ENCODE data around the gene SUGCT. TPM values are rescaled to one million over a fixed set of nuclear protein-coding genes. Genes with fewer than 3 reads are reported as not detected.
A peak's percentile ranks its signal among the peaks of the same experiment; 100 is the strongest.

SUGCT gene
- total RNA-seq, 1 experiment from 2014 or later = 1.5 TPM

DNA sequence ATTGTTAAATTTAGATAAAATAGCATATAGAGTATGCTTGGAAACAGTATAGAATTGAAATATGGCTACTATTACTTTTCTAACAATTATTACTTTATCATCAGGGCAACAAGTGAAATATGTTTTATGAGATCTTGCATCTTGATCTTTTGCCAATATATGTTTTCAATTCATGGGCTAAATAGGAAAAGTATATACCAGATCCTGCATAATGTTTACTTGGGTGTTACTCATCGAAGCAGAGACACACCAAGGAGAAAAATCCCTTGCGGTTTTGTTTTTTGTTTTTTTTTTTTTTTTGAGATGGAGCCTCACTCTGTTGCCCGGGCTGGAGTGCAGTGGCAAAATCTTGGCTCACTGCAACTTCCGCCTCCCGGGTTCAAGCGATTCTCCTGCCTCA lies 541.4 kb downstream of the SUGCT start:
- no peak for TF ChIP-seq EZH2 (IDR thresholded peaks at IDR 0.05; ENCODE audit: borderline replicate concordance, low read depth, low read length, poor library complexity, severe bottlenecking)
- TF ChIP-seq, protein P1, sequence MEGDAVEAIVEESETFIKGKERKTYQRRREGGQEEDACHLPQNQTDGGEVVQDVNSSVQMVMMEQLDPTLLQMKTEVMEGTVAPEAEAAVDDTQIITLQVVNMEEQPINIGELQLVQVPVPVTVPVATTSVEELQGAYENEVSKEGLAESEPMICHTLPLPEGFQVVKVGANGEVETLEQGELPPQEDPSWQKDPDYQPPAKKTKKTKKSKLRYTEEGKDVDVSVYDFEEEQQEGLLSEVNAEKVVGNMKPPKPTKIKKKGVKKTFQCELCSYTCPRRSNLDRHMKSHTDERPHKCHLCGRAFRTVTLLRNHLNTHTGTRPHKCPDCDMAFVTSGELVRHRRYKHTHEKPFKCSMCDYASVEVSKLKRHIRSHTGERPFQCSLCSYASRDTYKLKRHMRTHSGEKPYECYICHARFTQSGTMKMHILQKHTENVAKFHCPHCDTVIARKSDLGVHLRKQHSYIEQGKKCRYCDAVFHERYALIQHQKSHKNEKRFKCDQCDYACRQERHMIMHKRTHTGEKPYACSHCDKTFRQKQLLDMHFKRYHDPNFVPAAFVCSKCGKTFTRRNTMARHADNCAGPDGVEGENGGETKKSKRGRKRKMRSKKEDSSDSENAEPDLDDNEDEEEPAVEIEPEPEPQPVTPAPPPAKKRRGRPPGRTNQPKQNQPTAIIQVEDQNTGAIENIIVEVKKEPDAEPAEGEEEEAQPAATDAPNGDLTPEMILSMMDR (conservative IDR thresholded peaks at IDR 0.05; ENCODE audit: low read depth, low read length) = no peak
- intact Hi-C loops (cut with micrococcal nuclease; ENCODE audit: unreplicated experiment) = no loop called here
- peaks cover 10% of the 10 kb centered on the region for H3K4me1 ChIP-seq (ENCODE audit: insufficient read depth, low read length, poor library complexity, severe bottlenecking)
- no peaks in the 10 kb centered on the region for H3K9me3 ChIP-seq (ENCODE audit: low read depth, low read length, poor library complexity, severe bottlenecking)
- POLR2A ChIA-PET (ENCODE audit: low non-redundant PET) = no interaction called here
- no TSS peak for BruUV-seq (replicated peaks)
- no peak for DNase-seq (ENCODE audit: low spot score)
- H3K36me3 ChIP-seq (ENCODE audit: insufficient read depth, low read length, poor library complexity, severe bottlenecking) = no peaks in the 10 kb centered on the region
- no peaks in the 10 kb centered on the region for H3K27me3 ChIP-seq (replicated peaks; ENCODE audit: insufficient read depth, low read depth, low read length, poor library complexity)
- CTCF ChIA-PET = no interaction called here
- H3K4me3 ChIP-seq (ENCODE audit: low read depth, low read length, poor library complexity, severe bottlenecking) = no peak overlapping the region
- H3K27ac ChIP-seq (ENCODE audit: low read depth, low read length, poor library complexity, severe bottlenecking) = no peak overlapping the region

- ChIA-PET CTCF (no interaction called here), POLR2A (ENCODE audit: low non-redundant PET) (no interaction called here)
- Histone ChIP-seq H3K9me3 (ENCODE audit: low read depth, low read length, poor library complexity, severe bottlenecking) (no peaks in the 10 kb centered on the region), H3K27me3 (replicated peaks; ENCODE audit: insufficient read depth, low read depth, low read length, poor library complexity) (no peaks in the 10 kb centered on the region), H3K4me1 (ENCODE audit: insufficient read depth, low read length, poor library complexity, severe bottlenecking) (no peaks in the 10 kb centered on the region), H3K4me3 (ENCODE audit: low read depth, low read length, poor library complexity, severe bottlenecking) (no peak overlapping the region), H3K27ac (ENCODE audit: low read depth, low read length, poor library complexity, severe bottlenecking) (no peak overlapping the region), H3K36me3 (ENCODE audit: insufficient read depth, low read length, poor library complexity, severe bottlenecking) (no peaks in the 10 kb centered on the region)
- no TSS peak for BruUV-seq (replicated peaks)
- no peak for TF ChIP-seq EZH2 (IDR thresholded peaks at IDR 0.05; ENCODE audit: borderline replicate concordance, low read depth, low read length, poor library complexity, severe bottlenecking)
- TF ChIP-seq, protein P1 (conservative IDR thresholded peaks at IDR 0.05; ENCODE audit: low read depth, low read length) = peak; percentile 65
- intact Hi-C loops (cut with micrococcal nuclease; ENCODE audit: unreplicated experiment) = no loop called here
- peak; percentile 69 for DNase-seq (ENCODE audit: low spot score)
These were observed 545.9 kb downstream of the SUGCT start for GRCh38 chr7:40680657-40681056.

GRCh38 chr7:40682696-40683095 lies 547.9 kb downstream of the SUGCT start:
- CTCF ChIA-PET = interaction anchor here (0.7 kb wide), 1 partner anchor 927 kb away, joined by 3 read pairs; no protein-coding TSS in a partner anchor
- no peaks in the 10 kb centered on the region for H3K9me3 ChIP-seq (ENCODE audit: low read depth, low read length, poor library complexity, severe bottlenecking)
- no peaks in the 10 kb centered on the region for H3K4me1 ChIP-seq (ENCODE audit: insufficient read depth, low read length, poor library complexity, severe bottlenecking)
- DNase-seq (ENCODE audit: low spot score) = no peak
- BruUV-seq (replicated peaks) = no TSS peak
- H3K27ac ChIP-seq (ENCODE audit: low read depth, low read length, poor library complexity, severe bottlenecking) = no peak overlapping the region
- H3K36me3 ChIP-seq (ENCODE audit: insufficient read depth, low read length, poor library complexity, severe bottlenecking) = no peaks in the 10 kb centered on the region
- no peaks in the 10 kb centered on the region for H3K27me3 ChIP-seq (replicated peaks; ENCODE audit: insufficient read depth, low read depth, low read length, poor library complexity)
- POLR2A ChIA-PET (ENCODE audit: low non-redundant PET) = interaction anchor here (0.8 kb wide), 1 partner anchor 36 kb away, joined by 5 read pairs; no protein-coding TSS in a partner anchor
- no peak overlapping the region for H3K4me3 ChIP-seq (ENCODE audit: low read depth, low read length, poor library complexity, severe bottlenecking)
- intact Hi-C loops (cut with micrococcal nuclease; ENCODE audit: unreplicated experiment) = no loop called here
- TF ChIP-seq, protein P1 (conservative IDR thresholded peaks at IDR 0.05; ENCODE audit: low read depth, low read length) = no peak
- no peak for TF ChIP-seq EZH2 (IDR thresholded peaks at IDR 0.05; ENCODE audit: borderline replicate concordance, low read depth, low read length, poor library complexity, severe bottlenecking)

All from A673 (cell line).